Measurements from ENCODE around the gene CRABP2.

DNA sequence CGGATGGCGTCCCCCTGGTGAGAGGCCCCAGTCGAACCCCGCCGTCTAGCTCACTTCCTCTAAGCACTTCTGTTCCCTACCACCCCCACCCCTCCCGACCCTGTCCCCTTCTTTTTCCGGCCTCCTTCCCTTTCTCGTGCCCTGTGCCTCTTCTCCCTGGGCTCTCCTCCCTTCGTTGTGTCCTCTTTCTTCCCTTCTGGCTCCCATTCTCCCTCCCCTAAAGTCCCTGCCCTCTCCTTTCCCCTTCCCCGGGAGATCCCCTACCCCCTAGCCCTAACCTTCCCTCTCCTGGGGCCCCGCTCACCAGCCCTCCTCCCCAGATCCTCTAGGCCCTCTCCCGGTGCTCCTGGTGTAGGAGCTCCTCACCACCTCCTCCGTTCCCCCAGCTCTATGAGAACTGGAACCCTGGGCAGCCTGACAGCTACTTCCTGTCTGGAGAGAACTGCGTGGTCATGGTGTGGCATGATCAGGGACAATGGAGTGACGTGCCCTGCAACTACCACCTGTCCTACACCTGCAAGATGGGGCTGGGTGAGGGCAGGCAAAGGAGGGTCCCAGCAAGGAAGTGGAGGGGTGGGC, 47.6 kb downstream of the CRABP2 start:
- TF ChIP-seq MYC (IDR thresholded peaks at IDR 0.05; ENCODE audit: low read depth, low read length), result no peak
- TF ChIP-seq CTCF (IDR thresholded peaks at IDR 0.05; ENCODE audit: low read depth, low read length), result no peak
